Tibial artery (tissue), 4 donors: ENCODE measurements around the gene PRSS27.

ENCODE experiments used
- DNase-seq, 2 donors: peaks; one replicate each; pipeline ENCODE4 v3.0.0-alpha.2; 2019
- H3K27ac ChIP-seq, 2 donors: fragments of 200-600 bp; sonication (generic) in 1 of 2; 1 replicate in 1 of 2; 2 replicates in 1 of 2; pipeline ENCODE4 v1.5.1; 2018 to 2019; ENCODE audit warnings: mild to moderate bottlenecking in 1 of 2
- H3K27me3 ChIP-seq, 2 donors: fragments of 200-600 bp; sonication (generic) in 1 of 2; one replicate each; pipeline versions ENCODE4 v1.5.1 to v1.6.0; 2016 to 2019
- H3K36me3 ChIP-seq, 3 donors: fragments of 200-600 bp; sonication (generic) in 2 of 3; one replicate each; pipeline ENCODE4 v1.5.1; 2016 to 2019; ENCODE audit warnings: mild to moderate bottlenecking in 2 of 3
- H3K4me1 ChIP-seq, 4 donors: fragments of 200-600 bp; sonication (generic) in 2 of 4; 1 replicate in 3 of 4; 2 replicates in 1 of 4; pipeline ENCODE4 v1.5.1; 2016 to 2019
- H3K4me3 ChIP-seq, 2 donors: fragments of 200-600 bp; sonication (generic) in 1 of 2; 1 replicate in 1 of 2; 2 replicates in 1 of 2; pipeline ENCODE4 v1.5.1; 2018 to 2019; ENCODE audit warnings: mild to moderate bottlenecking in 2 of 2
- H3K9me3 ChIP-seq, 3 donors: fragments of 200-600 bp; sonication (generic) in 1 of 3; one replicate each; pipeline ENCODE4 v1.5.1; 2016 to 2019
- CTCF ChIP-seq, 2 experiments: fragments of 200-600 bp in 1 of 2; fragments of 450-650 bp in 1 of 2; IDR thresholded peaks; one replicate each; pipeline ENCODE4 v1.5.1; 2017 to 2019; ENCODE audit warnings: antibody characterized with exemption in 2 of 2, mild to moderate bottlenecking in 1 of 2, moderate library complexity in 1 of 2
- intact Hi-C: fragments of 100-400 bp; cut with DNase I; formaldehyde crosslinking; loops from one replicate; pipeline ENCODE4 v1.15.0; 2023; ENCODE audit warnings: low total_unique reads

The PRSS27 gene

DNA sequence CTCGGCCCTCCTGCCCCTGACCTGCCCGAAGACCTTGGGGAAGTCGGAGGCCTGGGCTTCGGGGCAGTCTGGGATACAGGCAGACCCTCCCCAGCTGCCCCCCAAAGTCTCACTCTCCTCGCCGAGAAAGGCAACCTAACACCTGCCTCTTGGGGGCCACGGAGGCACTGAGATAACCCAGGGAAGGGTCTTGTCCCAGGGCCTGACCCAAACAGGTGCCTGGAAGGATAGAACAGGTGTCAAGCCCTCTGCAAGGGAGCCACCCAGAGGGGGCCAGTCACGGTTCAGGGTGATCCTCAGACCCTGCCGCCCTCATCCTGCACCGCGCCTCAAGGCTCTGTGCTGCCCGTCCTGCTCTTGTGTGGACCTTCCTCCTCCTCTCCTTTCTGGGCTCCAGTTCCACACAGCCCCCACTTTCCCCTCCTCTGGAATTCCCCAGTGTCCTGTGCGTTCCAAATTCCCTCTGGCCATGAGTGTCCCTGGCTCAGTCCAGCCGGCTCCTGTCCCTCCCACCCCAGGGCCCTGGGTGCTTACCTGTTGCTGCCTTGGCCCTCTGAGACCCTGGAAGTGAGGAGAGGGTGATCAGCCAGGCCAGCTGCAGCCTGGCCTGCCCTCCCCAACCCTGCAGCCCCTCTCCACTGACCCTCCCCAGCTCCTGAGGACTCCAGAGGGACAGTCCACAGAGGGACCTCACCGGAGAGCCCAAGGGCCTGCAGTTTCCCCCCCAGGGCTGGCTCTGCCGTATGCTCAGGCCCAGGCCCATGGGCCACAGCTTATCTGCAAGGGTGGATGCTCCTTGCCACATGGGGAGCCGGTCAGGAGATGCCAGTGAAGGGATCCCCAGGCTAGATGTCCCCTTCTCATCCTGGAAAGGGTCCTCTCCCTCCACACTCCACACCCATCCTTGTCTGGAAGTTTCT, 3.8 kb downstream of the PRSS27 start:
- no peak for TF ChIP-seq CTCF (IDR thresholded peaks at IDR 0.05)
- DNase-seq, result peak in 1 of 2 donors; percentile 57
- no peak overlapping the region for H3K27ac ChIP-seq

GRCh38 chr16:2715519-2715918, 4.5 kb downstream of the PRSS27 start:
- intact Hi-C loops, result no loop called here
- peak in 1 of 2 donors; percentile 66 for DNase-seq
- H3K4me3 ChIP-seq, result no peak overlapping the region

More for the DNA sequence above, 3.8 kb downstream of the PRSS27 start:
- intact Hi-C loops, result no loop called here
- H3K9me3 ChIP-seq, result no peaks in the 10 kb centered on the region
- H3K27me3 ChIP-seq, result peaks cover 0 to 20% of the 10 kb centered on the region in 2 donors
- H3K4me1 ChIP-seq, result peaks cover 0 to 25% (median 9%) of the 10 kb centered on the region in 4 donors
- H3K4me3 ChIP-seq, result no peak overlapping the region
- no peaks in the 10 kb centered on the region for H3K36me3 ChIP-seq

DNA sequence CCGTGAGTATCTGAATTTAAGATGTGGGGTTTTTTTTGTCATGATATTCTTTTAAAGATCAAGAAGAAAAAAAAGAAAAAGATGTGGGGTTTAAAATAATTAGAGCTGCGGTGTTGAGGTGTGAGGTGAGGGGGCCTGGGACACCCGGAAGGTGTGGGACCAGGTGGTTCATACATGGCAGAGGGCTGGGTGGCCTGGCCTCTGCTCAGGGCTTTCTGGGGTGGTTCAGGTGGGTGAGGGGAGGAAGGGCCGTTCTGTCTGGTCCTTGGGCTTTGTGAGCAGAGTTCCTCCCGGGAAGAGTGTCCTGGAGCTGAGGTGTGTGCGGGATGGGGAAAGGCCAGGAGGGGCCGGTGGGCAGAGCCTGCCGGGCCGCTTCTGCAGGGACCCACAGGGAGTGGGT, 5.0 kb downstream of the PRSS27 start:
- Histone ChIP-seq H3K9me3 (no peaks in the 10 kb centered on the region), H3K4me1 (peaks cover 0 to 17% (median 3%) of the 10 kb centered on the region in 4 donors), H3K4me3 (no peak overlapping the region), H3K27ac (no peak overlapping the region), H3K27me3 (peaks cover 0 to 20% of the 10 kb centered on the region in 2 donors), H3K36me3 (peaks cover 0 to 3% (median 1%) of the 10 kb centered on the region in 3 donors)
- DNase-seq, result no peak
- intact Hi-C loops, result no loop called here
- TF ChIP-seq CTCF (IDR thresholded peaks at IDR 0.05), result no peak

More at GRCh38 chr16:2715519-2715918, 4.5 kb downstream of the PRSS27 start:
- Histone ChIP-seq H3K36me3 (no peaks in the 10 kb centered on the region), H3K9me3 (no peaks in the 10 kb centered on the region), H3K4me1 (peaks cover 0 to 22% (median 7%) of the 10 kb centered on the region in 4 donors), H3K27me3 (peaks cover 0 to 20% of the 10 kb centered on the region in 2 donors), H3K27ac (no peak overlapping the region)
- no peak for TF ChIP-seq CTCF (IDR thresholded peaks at IDR 0.05)

- Histone ChIP-seq H3K27me3 (peaks cover 0 to 20% of the 10 kb centered on the region in 2 donors), H3K27ac (no peak overlapping the region), H3K36me3 (peaks cover 0 to 12% (median 10%) of the 10 kb centered on the region in 3 donors), H3K4me1 (peaks cover 0 to 9% (median 3%) of the 10 kb centered on the region in 4 donors), H3K9me3 (no peaks in the 10 kb centered on the region), H3K4me3 (no peak overlapping the region)
- no peak for TF ChIP-seq CTCF (IDR thresholded peaks at IDR 0.05)
- DNase-seq, result no peak
- intact Hi-C loops, result no loop called here
Observed at GRCh38 chr16:2713985-2714774, 5.8 kb downstream of the PRSS27 start.

DNA sequence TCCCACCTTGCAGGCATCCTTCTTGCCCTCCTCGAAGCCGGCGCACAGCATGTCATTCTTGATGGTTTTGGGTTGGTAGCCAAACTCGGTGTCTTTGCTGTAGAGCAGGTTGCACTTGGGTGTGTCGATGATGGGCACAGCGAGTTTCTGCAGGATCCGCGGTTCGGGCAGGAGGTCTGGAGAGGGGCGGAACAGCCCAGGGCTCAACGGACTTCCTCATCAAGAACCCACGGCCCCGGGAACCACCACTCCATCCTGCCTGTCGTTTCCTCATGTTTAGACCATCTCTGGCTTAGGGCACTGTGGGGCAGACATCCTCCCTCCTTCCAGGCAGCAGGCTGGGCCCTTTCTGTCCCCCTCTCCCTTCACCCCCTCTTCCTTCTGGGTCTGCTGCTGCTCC, 6.5 kb downstream of the PRSS27 start:
- DNase-seq, result peak in 1 of 2 donors; percentile 63

More for the DNA sequence above, 6.5 kb downstream of the PRSS27 start:
- Histone ChIP-seq H3K36me3 (peaks cover 6 to 18% (median 17%) of the 10 kb centered on the region in 3 donors), H3K27me3 (peaks cover 0 to 20% of the 10 kb centered on the region in 2 donors), H3K9me3 (no peaks in the 10 kb centered on the region), H3K4me1 (peaks cover 0 to 6% (median 3%) of the 10 kb centered on the region in 4 donors), H3K27ac (no peak overlapping the region), H3K4me3 (no peak overlapping the region)
- TF ChIP-seq CTCF (IDR thresholded peaks at IDR 0.05), result no peak
- intact Hi-C loops, result no loop called here
